ENCODE results near the gene ITLN1.
"Not testable (repeated sequence)": the region's sequence is repeated elsewhere in the genome, so short reads cannot be mapped to it uniquely, and the experiment has no call there.

- not testable (repeated sequence) for TF ChIP-seq CTCF (IDR thresholded peaks at IDR 0.05; ENCODE audit: borderline replicate concordance, extremely low read depth, low read length, poor library complexity, severe bottlenecking); EZH2 (IDR thresholded peaks at IDR 0.05; ENCODE audit: borderline replicate concordance, low read depth, low read length, severe bottlenecking)
These were observed 28.2 kb upstream of the ITLN1 start for GRCh38 chr1:160913229-160913628.
